Measurements from ENCODE around the gene PRSS1.

PRSS1 gene

GRCh38 chr7:142792129-142792528 lies 42.9 kb downstream of the PRSS1 start:
- DNase-seq (ENCODE audit: extremely low read depth in 1 of 2, low read depth in 1 of 2), result no peak

DNA sequence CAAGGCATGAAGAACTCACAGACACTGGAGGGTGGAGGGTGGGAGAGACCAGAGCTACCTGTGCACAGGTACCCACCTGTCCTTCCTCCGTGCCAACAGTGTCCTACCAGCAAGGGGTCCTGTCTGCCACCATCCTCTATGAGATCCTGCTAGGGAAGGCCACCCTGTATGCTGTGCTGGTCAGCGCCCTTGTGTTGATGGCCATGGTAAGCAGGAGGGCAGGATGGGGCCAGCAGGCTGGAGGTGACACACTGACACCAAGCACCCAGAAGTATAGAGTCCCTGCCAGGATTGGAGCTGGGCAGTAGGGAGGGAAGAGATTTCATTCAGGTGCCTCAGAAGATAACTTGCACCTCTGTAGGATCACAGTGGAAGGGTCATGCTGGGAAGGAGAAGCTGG lies 43.3 kb downstream of the PRSS1 start:
- no peak for DNase-seq (ENCODE audit: extremely low read depth in 1 of 2, low read depth in 1 of 2)

DNA sequence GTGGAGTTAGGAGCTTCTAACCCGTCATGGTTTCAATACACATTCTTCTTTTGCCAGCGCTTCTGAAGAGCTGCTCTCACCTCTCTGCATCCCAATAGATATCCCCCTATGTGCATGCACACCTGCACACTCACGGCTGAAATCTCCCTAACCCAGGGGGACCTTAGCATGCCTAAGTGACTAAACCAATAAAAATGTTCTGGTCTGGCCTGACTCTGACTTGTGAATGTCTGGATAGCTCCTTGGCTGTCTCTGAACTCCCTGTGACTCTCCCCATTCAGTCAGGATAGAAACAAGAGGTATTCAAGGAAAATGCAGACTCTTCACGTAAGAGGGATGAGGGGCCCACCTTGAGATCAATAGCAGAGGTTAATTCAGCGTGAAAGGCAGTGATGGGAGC lies 43.9 kb downstream of the PRSS1 start:
- no peak for DNase-seq (ENCODE audit: extremely low read depth in 1 of 2, low read depth in 1 of 2)

- DNase-seq (ENCODE audit: extremely low read depth in 1 of 2, low read depth in 1 of 2), result no peak
These were observed 46.1 kb downstream of the PRSS1 start for GRCh38 chr7:142795339-142795863.

DNA sequence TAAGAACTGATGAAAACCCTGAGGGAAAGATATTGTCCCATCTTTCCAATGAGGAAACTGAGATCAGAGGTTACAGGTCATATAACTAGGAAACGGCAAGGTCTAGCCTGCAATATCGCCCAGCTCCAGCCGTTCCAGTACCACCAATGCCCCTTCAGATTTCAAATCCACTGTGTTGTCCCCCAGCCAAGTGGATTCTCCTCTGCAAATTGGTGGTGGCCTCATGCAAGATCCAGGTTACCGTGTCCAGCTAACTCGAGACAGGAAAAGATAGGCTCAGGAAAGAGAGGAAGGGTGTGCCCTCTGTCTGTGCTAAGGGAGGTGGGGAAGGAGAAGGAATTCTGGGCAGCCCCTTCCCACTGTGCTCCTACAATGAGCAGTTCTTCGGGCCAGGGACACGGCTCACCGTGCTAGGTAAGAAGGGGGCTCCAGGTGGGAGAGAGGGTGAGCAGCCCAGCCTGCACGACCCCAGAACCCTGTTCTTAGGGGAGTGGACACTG lies 46.8 kb downstream of the PRSS1 start:
- DNase-seq (ENCODE audit: extremely low read depth in 1 of 2, low read depth in 1 of 2), result no peak

GRCh38 chr7:142796501-142797390 lies 47.5 kb downstream of the PRSS1 start:
- no peak for DNase-seq (ENCODE audit: extremely low read depth in 1 of 2, low read depth in 1 of 2)

- no peak for DNase-seq (ENCODE audit: extremely low read depth in 1 of 2, low read depth in 1 of 2)
These were observed 48.4 kb downstream of the PRSS1 start for GRCh38 chr7:142797391-142798377.

DNA sequence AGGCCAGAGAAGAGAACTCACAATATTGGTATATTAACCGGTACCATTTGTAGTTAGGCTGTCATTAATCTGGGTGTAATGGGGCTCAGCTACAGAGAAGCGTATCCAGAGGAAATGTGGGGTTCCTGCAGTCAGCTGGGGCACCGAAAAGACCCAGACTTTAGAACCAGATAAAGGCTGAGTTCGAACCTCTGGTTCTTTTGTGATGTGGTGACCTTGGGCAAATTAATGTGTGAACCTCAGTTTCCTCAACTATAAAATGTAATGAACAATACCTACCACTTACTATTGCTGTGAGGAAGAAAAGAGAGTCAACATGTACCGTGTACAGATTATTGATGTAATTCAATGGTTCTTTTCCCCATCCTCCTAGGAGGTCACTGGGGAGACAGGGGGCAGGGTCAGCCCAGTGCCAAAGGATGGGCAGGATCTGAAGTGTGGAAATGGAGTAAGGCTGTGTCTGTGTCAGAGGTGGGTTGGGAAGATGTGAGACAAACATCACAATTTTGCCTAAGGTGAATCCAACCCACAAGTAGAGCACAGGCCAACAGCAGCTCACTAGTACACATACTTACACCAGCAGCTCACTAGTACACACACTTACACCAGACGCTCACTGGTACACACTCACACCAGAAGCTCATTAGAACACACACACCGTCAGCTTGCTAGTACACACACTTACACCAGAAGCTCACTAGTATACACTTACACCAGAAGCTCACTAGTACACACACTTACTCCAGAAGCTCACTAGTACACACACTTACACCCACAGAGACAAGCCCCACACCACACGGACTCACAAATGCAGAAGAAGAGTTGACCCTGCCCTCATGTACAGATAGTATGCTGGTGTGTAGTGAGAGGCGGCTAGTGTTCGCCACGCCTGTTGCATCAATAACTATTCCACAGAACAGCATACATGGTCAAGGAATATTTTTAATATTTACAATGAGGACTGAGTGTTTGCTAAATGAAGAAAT lies 49.5 kb downstream of the PRSS1 start:
- no peak for DNase-seq (ENCODE audit: extremely low read depth in 1 of 2, low read depth in 1 of 2)

DNA sequence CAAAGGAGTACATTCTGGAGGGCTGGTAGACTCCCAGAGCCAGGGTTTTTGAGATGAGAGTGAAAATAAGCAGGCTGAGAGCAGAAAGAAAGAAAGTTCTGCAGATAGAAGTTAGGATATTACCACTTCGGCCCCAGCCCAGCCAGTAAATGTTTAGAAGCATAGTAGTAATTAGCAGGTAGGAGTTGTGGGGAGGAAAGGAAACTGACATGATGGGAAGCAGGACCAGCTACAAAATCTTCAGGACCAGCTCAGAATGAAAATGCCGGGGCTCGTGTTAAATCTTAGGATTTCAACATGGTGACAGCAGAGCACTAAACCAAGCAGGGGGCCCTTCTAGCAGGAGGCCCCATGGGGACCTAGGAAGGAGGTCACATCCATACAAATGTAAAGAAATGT lies 50.2 kb downstream of the PRSS1 start:
- no peak for DNase-seq (ENCODE audit: extremely low read depth in 1 of 2, low read depth in 1 of 2)

- DNase-seq (ENCODE audit: extremely low read depth in 1 of 2, low read depth in 1 of 2), result no peak
These were observed 50.8 kb downstream of the PRSS1 start for GRCh38 chr7:142800088-142800487.

GRCh38 chr7:142800699-142801260 lies 51.5 kb downstream of the PRSS1 start:
- DNase-seq (ENCODE audit: extremely low read depth in 1 of 2, low read depth in 1 of 2), result no peak

DNA sequence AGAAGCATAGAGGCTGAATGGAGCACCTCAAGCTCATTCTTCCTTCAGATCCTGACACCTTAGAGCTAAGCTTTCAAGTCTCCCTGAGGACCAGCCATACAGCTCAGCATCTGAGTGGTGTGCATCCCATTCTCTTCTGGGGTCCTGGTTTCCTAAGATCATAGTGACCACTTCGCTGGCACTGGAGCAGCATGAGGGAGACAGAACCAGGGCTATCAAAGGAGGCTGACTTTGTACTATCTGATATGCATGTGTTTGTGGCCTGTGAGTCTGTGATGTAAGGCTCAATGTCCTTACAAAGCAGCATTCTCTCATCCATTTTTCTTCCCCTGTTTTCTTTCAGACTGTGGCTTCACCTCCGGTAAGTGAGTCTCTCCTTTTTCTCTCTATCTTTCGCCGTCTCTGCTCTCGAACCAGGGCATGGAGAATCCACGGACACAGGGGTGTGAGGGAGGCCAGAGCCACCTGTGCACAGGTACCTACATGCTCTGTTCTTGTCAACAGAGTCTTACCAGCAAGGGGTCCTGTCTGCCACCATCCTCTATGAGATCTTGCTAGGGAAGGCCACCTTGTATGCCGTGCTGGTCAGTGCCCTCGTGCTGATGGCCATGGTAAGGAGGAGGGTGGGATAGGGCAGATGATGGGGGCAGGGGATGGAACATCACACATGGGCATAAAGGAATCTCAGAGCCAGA lies 52.5 kb downstream of the PRSS1 start:
- DNase-seq (ENCODE audit: extremely low read depth in 1 of 2, low read depth in 1 of 2), result no peak

DNA sequence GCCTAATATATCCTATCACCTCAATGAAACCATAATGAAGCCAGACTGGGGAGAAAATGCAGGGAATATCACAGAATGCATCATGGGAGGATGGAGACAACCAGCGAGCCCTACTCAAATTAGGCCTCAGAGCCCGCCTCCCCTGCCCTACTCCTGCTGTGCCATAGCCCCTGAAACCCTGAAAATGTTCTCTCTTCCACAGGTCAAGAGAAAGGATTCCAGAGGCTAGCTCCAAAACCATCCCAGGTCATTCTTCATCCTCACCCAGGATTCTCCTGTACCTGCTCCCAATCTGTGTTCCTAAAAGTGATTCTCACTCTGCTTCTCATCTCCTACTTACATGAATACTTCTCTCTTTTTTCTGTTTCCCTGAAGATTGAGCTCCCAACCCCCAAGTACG lies 53.0 kb downstream of the PRSS1 start:
- no peak for DNase-seq (ENCODE audit: extremely low read depth in 1 of 2, low read depth in 1 of 2)

Measured in stimulated activated CD8-positive, alpha-beta memory T cell treated with anti-CD3 and anti-CD28 coated beads, Interleukin-7, amount 100 ng/mL, for 48 hours (primary cell).